Neural cell (in vitro differentiated cells): ENCODE measurements around the gene PDCD1.

Experiments
- EP300 ChIP-seq: fragments of 450-650 bp; conservative IDR thresholded peaks from 2 replicates; pipeline ENCODE4 v1.6.1; 2014; ENCODE audit warnings: antibody characterized with exemption, mild to moderate bottlenecking, moderate library complexity; ENCODE audit not compliant: poor library complexity, severe bottlenecking
- EZH2 ChIP-seq: fragments of 200-600, 300-800 bp; shearing (Covaris generic), sonication (generic); IDR thresholded peaks from 2 replicates; pipeline ENCODE4 v1.6.1; 2014; ENCODE audit warnings: antibody characterized with exemption, low read length, borderline replicate concordance, mild to moderate bottlenecking; ENCODE audit not compliant: insufficient read depth, poor library complexity, severe bottlenecking
- POLR2AphosphoS5 ChIP-seq: IDR thresholded peaks from 2 replicates; pipeline ENCODE4 v1.6.1; 2012
- SMC3 ChIP-seq: fragments of 450-650 bp; conservative IDR thresholded peaks from 2 replicates; pipeline ENCODE4 v1.6.1; 2014; ENCODE audit warnings: antibody characterized with exemption, mild to moderate bottlenecking, moderate library complexity; ENCODE audit not compliant: poor library complexity
- TF ChIP-seq, protein P1 (sequence below): fragments of 450-650 bp; IDR thresholded peaks from 2 replicates; pipeline ENCODE4 v1.5.1; 2014; ENCODE audit warnings: antibody characterized with exemption, mild to moderate bottlenecking, moderate library complexity; ENCODE audit not compliant: poor library complexity, severe bottlenecking

DNA sequence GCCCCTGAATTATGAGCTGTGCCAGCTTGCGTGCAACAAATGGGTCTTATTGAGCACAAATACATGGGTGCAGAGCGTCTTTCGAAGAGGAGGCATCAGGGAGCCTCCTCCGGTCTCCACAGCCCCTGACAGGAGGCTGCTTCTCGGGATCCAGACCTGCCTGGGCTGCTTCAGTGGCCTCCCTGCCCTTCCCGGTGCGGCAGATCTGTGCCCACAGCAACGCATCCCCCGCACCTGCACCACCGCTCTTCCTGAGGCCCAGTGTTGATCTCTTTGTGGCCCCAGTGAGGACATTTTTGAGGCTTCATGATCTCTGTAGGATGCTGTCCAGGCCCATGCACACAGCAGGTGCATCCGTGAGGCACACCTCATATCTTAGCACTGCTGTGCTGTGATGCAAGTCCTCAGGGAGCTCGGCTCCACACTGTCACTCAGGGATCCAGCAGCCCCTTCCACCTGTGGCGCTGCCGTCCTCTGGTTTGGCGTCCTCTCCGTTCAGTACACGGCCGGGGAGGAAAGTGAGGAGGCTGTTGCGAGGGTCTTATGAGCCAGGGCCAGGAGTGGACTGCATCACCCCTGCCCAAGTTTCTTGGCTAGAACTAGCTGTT is 28.2 kb upstream of the PDCD1 start:
- TF ChIP-seq, protein P1, sequence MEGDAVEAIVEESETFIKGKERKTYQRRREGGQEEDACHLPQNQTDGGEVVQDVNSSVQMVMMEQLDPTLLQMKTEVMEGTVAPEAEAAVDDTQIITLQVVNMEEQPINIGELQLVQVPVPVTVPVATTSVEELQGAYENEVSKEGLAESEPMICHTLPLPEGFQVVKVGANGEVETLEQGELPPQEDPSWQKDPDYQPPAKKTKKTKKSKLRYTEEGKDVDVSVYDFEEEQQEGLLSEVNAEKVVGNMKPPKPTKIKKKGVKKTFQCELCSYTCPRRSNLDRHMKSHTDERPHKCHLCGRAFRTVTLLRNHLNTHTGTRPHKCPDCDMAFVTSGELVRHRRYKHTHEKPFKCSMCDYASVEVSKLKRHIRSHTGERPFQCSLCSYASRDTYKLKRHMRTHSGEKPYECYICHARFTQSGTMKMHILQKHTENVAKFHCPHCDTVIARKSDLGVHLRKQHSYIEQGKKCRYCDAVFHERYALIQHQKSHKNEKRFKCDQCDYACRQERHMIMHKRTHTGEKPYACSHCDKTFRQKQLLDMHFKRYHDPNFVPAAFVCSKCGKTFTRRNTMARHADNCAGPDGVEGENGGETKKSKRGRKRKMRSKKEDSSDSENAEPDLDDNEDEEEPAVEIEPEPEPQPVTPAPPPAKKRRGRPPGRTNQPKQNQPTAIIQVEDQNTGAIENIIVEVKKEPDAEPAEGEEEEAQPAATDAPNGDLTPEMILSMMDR: no peak
- no peak for TF ChIP-seq EP300
- no peak for TF ChIP-seq POLR2AphosphoS5
- no peak for TF ChIP-seq EZH2
- TF ChIP-seq SMC3: no peak
